SU-DHL-6 (cell line): Measurements from ENCODE around the gene CCDC90B.
"Not testable (repeated sequence)": the region's sequence is repeated elsewhere in the genome, so short reads cannot be mapped to it uniquely, and the experiment has no call there.

Source experiments
- CTCF ChIP-seq: fragments of 200-600 bp; sonication (generic); IDR thresholded peaks from one replicate; pipeline ENCODE4 v1.5.1; 2017; ENCODE audit warnings: antibody characterized with exemption, mild to moderate bottlenecking, low read length, moderate library complexity; ENCODE audit not compliant: insufficient read depth, poor library complexity, severe bottlenecking
- EZH2phosphoT487 ChIP-seq: fragments of 200-600 bp; sonication (generic), shearing (Covaris generic); conservative IDR thresholded peaks from 2 replicates; pipeline ENCODE4 v1.6.1; 2018; ENCODE audit warnings: mild to moderate bottlenecking, antibody characterized with exemption, low read length, moderate library complexity, mixed read lengths

- not testable (repeated sequence) for TF ChIP-seq CTCF, EZH2phosphoT487
Observed at GRCh38 chr11:83269080-83269479, 17.1 kb downstream of the CCDC90B start.
